ENCODE results near the gene GRB7. TPM values are rescaled to one million over a fixed set of nuclear protein-coding genes. Genes with fewer than 3 reads are reported as not detected.
"Not testable (repeated sequence)": the region's sequence is repeated elsewhere in the genome, so short reads cannot be mapped to it uniquely, and the experiment has no call there.

GRB7 gene
- polyA plus RNA-seq, 2 of the 4 experiments (the other 2 are of a cell fraction): 5.9 to 10.1 TPM

GRCh38 chr17:39747745-39748144, 10.0 kb downstream of the GRB7 start:
- Histone ChIP-seq H3K4me2 (no peak overlapping the region), H3K4me3 (no peak overlapping the region), H3K27ac (no peak overlapping the region), H3K4me1 (peaks cover 16% of the 10 kb centered on the region), H3K9me3 (no peaks in the 10 kb centered on the region)
- FAIRE-seq (no peak), ATAC-seq (no peak), DNase-seq (ENCODE audit: low read depth in 1 of 2, low spot score in 1 of 2) (no peak)
- WGBS (ENCODE audit: missing lambda C conversion rate): 80% methylated on average over 4 of the region's 4 CpGs
- CTCF ChIA-PET: interaction anchor here (1.1 to 15.6 kb wide), 5 partner anchors 17 to 199 kb away, joined by 3 to 217 read pairs (median 4); partner anchors contain the start of genes MIEN1, PGAP3 and PPP1R1B
- TF ChIP-seq PHF8 (IDR thresholded peaks at IDR 0.05; ENCODE audit: borderline replicate concordance, low read depth): no peak
- no peak for TF ChIP-seq JUN (IDR thresholded peaks at IDR 0.05)
- POLR2A ChIA-PET: no interaction called here

GRCh38 chr17:39748444-39749034, 10.8 kb downstream of the GRB7 start:
- POLR2A ChIA-PET; DNase-seq (ENCODE audit: low read depth in 1 of 2, low spot score in 1 of 2): not testable (repeated sequence)
- CTCF ChIA-PET: interaction anchor here (0.6 to 15.6 kb wide), 6 partner anchors 10 to 125 kb away, joined by 3 to 217 read pairs (median 6); partner anchors contain the start of genes MIEN1 and PPP1R1B

GRCh38 chr17:39750131-39751015, 12.6 kb downstream of the GRB7 start:
- ChIA-PET CTCF (interaction anchor here (1.6 to 15.6 kb wide), 4 partner anchors 9 to 127 kb away, joined by 5 to 217 read pairs (median 90); partner anchors contain the start of genes MIEN1 and PPP1R1B), POLR2A (no interaction called here)
- Histone ChIP-seq H3K4me3 (no peak overlapping the region), H3K4me1 (peaks cover 21% of the 10 kb centered on the region), H3K4me2 (peak overlapping the region; percentile 27; the same call in 1 of the 3 replicates), H3K27ac (peak overlapping the region; percentile 42 to 71), H3K9me3 (no peaks in the 10 kb centered on the region)
- DNase-seq (ENCODE audit: low read depth in 1 of 2, low spot score in 1 of 2): no peak
- TF ChIP-seq HOXB5 (CRISPR knock-in tag; IDR thresholded peaks at IDR 0.05) (no peak), TFCP2L1 (CRISPR knock-in tag; IDR thresholded peaks at IDR 0.05) (no peak), BHLHE40 (IDR thresholded peaks at IDR 0.05; ENCODE audit: low read depth, low read length) (no peak), MAZ (IDR thresholded peaks at IDR 0.05; ENCODE audit: borderline replicate concordance, low read depth, low read length) (no peak), FOSB (CRISPR knock-in tag; IDR thresholded peaks at IDR 0.05) (no peak), KDM5A (IDR thresholded peaks at IDR 0.05) (no peak), HES2 (IDR thresholded peaks at IDR 0.05) (no peak), PHF8 (IDR thresholded peaks at IDR 0.05; ENCODE audit: borderline replicate concordance, low read depth) (no peak)
- WGBS (ENCODE audit: missing lambda C conversion rate): 60% methylated on average over 9 of the region's 9 CpGs
- FAIRE-seq: no peak
- no peak for ATAC-seq

More at GRCh38 chr17:39748444-39749034, 10.8 kb downstream of the GRB7 start:
- H3K4me2 ChIP-seq, FAIRE-seq, ATAC-seq, H3K9me3 ChIP-seq, H3K27ac ChIP-seq, H3K4me3 ChIP-seq: not testable (repeated sequence)
- peaks cover 19% of the 10 kb centered on the region for H3K4me1 ChIP-seq
- 92% methylated on average over 8 of the region's 8 CpGs for WGBS (ENCODE audit: missing lambda C conversion rate)

GRCh38 chr17:39751016-39751543, 13.3 kb downstream of the GRB7 start:
- DNase-seq (ENCODE audit: low read depth in 1 of 2, low spot score in 1 of 2) (no peak), ATAC-seq (no peak), FAIRE-seq (no peak)
- no peak overlapping the region for H3K4me2 ChIP-seq
- POLR2A ChIA-PET: no interaction called here
- CTCF ChIA-PET: interaction anchor here (3.3 to 15.6 kb wide), 3 partner anchors 8 to 127 kb away, joined by 9 to 217 read pairs (median 171); partner anchors contain the start of genes MIEN1 and PPP1R1B
- 78% methylated on average over 5 of the region's 5 CpGs for WGBS (ENCODE audit: missing lambda C conversion rate)
- H3K9me3 ChIP-seq: no peaks in the 10 kb centered on the region
- H3K4me1 ChIP-seq: peaks cover 21% of the 10 kb centered on the region
- H3K27ac ChIP-seq: peak overlapping the region in 1 of 2 experiments; percentile 71; a peak in 3 of 6 replicates
- no peak overlapping the region for H3K4me3 ChIP-seq
- TF ChIP-seq MAX (IDR thresholded peaks at IDR 0.05): no peak
- no peak for TF ChIP-seq RCOR1 (IDR thresholded peaks at IDR 0.05; ENCODE audit: low read depth, low read length)
- TF ChIP-seq MYC (IDR thresholded peaks at IDR 0.05; ENCODE audit: borderline replicate concordance, low read length): no peak
- no peak for TF ChIP-seq PHF8 (IDR thresholded peaks at IDR 0.05; ENCODE audit: borderline replicate concordance, low read depth)
- TF ChIP-seq MAZ (IDR thresholded peaks at IDR 0.05; ENCODE audit: borderline replicate concordance, low read depth, low read length): no peak
- TF ChIP-seq CTCF (IDR thresholded peaks at IDR 0.05): no peak
- TF ChIP-seq RNF2 (IDR thresholded peaks at IDR 0.05; ENCODE audit: borderline replicate concordance, low read depth): no peak
- no peak for TF ChIP-seq HES2 (IDR thresholded peaks at IDR 0.05)
- TF ChIP-seq HOXB13 (CRISPR knock-in tag; IDR thresholded peaks at IDR 0.05; ENCODE audit: low read depth): no peak
- TF ChIP-seq FOSB (CRISPR knock-in tag; IDR thresholded peaks at IDR 0.05): no peak
- TF ChIP-seq USF2 (IDR thresholded peaks at IDR 0.05): no peak
- TF ChIP-seq FOXS1 (CRISPR knock-in tag; IDR thresholded peaks at IDR 0.05): no peak
- TF ChIP-seq NPAS2 (CRISPR knock-in tag; IDR thresholded peaks at IDR 0.05; ENCODE audit: borderline replicate concordance): no peak
- no peak for TF ChIP-seq POLR2AphosphoS2 (conservative IDR thresholded peaks at IDR 0.05; ENCODE audit: low read length)
- TF ChIP-seq POLR2A (IDR thresholded peaks at IDR 0.05; ENCODE audit: low read length): no peak
- TF ChIP-seq NR3C1 (IDR thresholded peaks at IDR 0.05): no peak
- no peak for TF ChIP-seq CBX8 (IDR thresholded peaks at IDR 0.05)
- TF ChIP-seq KDM5A (IDR thresholded peaks at IDR 0.05): no peak
- no peak for TF ChIP-seq JUNB (IDR thresholded peaks at IDR 0.05)

Measured in A549 (cell line).